Effector memory CD8-positive, alpha-beta T cell (primary cell): ENCODE results near the gene NACC2.

Experiments used
- ATAC-seq: fragments of 150-1000 bp; cut with Tn5 transposase; replicated peaks from 2 replicates; pipeline ENCODE4 v1.10.0; 2021; ENCODE audit warnings: mild to moderate bottlenecking, moderate library complexity
- DNase-seq, 3 experiments: peaks; one replicate each; pipeline ENCODE4 v3.0.0; 2021
- H3K27ac Mint-ChIP-seq, 2 donors: one replicate each; pipeline ENCODE4 v1.8.0; 2022; ENCODE audit warnings: mild to moderate bottlenecking in 2 of 2, mixed read lengths in 2 of 2, moderate library complexity in 2 of 2
- H3K27me3 Mint-ChIP-seq, 2 donors: one replicate each; pipeline ENCODE4 v1.8.0; 2022; ENCODE audit warnings: mixed read lengths in 2 of 2
- H3K36me3 Mint-ChIP-seq: one replicate; pipeline ENCODE4 v1.8.0; 2022; ENCODE audit warnings: mild to moderate bottlenecking, moderate library complexity, mixed read lengths; ENCODE audit not compliant: insufficient read depth
- H3K4me1 Mint-ChIP-seq, 2 donors: one replicate each; pipeline ENCODE4 v1.8.0; 2022; ENCODE audit warnings: low read depth in 2 of 2, mixed read lengths in 2 of 2
- H3K4me3 Mint-ChIP-seq, 2 donors: one replicate each; pipeline ENCODE4 v1.8.0; 2022; ENCODE audit warnings: mild to moderate bottlenecking in 2 of 2, mixed read lengths in 2 of 2, moderate library complexity in 2 of 2
- H3K9me3 Mint-ChIP-seq, 2 donors: one replicate each; pipeline ENCODE4 v1.8.0; 2022; ENCODE audit warnings: mixed read lengths in 2 of 2

The NACC2 gene

DNA sequence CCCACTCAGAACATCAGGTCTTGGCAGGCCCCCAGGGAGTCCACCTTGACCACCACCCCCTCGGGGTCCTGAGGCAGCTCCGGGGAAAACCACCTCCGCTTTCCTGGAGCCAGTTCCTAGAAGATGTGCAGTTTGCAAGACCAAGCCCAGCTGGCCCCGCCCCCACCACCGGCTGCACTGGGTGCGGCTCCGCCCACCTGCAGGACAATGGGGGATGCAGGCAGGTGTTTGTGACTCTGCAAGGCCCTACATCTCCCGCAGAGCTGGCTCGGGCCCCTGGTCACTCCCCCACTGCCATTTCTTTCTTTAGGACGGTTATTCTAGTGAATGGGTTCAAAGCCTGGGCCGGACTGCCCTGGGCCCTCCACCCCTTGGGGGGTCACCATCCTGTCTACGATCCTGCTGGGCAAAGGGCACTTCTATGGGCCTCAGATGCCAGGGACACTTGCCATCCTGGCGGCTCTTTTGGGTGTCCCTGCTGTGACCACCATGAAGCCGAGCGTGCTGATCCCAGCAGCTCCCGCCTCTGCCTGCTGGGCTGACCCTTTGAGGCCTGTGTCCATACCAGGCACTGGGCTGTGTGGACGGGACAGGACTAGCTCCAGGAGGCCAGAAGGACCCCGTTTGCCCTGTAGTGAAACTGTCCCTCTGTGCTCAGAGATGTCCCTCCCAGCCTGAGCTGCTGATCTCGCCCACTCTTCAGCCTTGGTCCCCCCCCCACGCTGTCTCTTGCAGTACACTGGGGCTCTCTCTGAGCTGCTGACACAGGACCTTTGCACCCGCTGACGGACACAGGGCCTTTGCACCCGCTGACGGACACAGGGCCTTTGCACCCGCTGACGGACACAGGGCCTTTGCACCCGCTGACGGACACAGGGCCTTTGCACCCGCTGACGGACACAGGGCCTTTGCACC lies 5.9 kb upstream of the NACC2 start:
- peaks cover 19 to 24% of the 10 kb centered on the region in 2 donors for H3K4me1 Mint-ChIP-seq
- H3K36me3 Mint-ChIP-seq, result peaks cover 7% of the 10 kb centered on the region
- no peaks in the 10 kb centered on the region for H3K9me3 Mint-ChIP-seq
- DNase-seq (no peak), ATAC-seq (no peak)
- H3K27ac Mint-ChIP-seq, result no peak overlapping the region
- no peak overlapping the region for H3K4me3 Mint-ChIP-seq
- no peaks in the 10 kb centered on the region for H3K27me3 Mint-ChIP-seq

DNA sequence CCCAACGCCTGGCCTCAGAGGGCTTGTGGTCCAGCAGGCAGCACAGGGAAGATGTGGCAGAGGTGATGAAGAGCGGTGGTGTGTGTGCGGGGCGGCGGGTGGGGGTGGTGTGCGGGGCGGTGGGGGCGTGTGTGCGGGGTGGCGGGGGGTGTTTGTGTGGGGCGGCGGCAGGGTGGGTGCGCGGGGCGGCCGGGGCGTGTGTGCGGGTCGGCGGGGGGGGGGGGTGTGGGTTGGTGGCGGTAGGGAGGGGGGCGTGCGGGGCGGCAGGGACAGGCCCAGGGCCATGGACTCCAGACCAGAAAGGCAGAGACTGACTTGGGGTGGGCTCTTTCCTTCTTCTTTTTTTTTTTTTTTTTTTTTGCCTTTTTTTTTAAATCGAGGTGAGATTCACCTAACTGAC lies 4.5 kb upstream of the NACC2 start:
- no peak for ATAC-seq
- no peak overlapping the region for H3K4me3 Mint-ChIP-seq
- no peak for DNase-seq
- H3K4me1 Mint-ChIP-seq, result peaks cover 16 to 17% of the 10 kb centered on the region in 2 donors
- H3K9me3 Mint-ChIP-seq, result no peaks in the 10 kb centered on the region
- no peaks in the 10 kb centered on the region for H3K27me3 Mint-ChIP-seq
- peak overlapping the region in 1 of 2 donors; percentile 68 for H3K27ac Mint-ChIP-seq
- H3K36me3 Mint-ChIP-seq, result peaks cover 7% of the 10 kb centered on the region

DNA sequence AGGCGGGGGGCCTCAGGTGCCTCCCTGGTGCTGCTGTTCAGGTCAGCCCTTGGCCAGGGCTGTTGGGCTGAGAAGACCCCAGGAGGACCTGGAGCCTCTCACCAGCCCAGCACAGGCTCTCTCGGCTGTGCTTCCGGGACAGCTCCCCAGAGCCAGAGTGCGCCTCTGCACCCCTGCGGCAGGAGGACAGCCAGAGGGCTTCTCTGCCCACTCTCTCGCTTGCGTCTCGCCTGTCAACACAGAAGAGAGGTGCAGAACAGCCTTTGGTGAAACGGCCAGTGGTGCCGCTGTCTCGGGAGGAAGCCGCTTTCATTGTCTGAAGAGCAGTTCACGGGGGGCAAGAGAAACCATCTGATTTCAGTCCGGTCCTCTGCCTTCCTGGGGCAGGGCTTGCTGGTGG lies 3.8 kb upstream of the NACC2 start:
- DNase-seq (no peak), ATAC-seq (no peak)
- Mint-ChIP-seq H3K4me1 (peaks cover 16 to 18% of the 10 kb centered on the region in 2 donors), H3K27ac (peak overlapping the region in 1 of 2 donors; percentile 68), H3K4me3 (peak overlapping the region; percentile 25 to 70), H3K9me3 (no peaks in the 10 kb centered on the region), H3K27me3 (no peaks in the 10 kb centered on the region), H3K36me3 (peaks cover 5% of the 10 kb centered on the region)

DNA sequence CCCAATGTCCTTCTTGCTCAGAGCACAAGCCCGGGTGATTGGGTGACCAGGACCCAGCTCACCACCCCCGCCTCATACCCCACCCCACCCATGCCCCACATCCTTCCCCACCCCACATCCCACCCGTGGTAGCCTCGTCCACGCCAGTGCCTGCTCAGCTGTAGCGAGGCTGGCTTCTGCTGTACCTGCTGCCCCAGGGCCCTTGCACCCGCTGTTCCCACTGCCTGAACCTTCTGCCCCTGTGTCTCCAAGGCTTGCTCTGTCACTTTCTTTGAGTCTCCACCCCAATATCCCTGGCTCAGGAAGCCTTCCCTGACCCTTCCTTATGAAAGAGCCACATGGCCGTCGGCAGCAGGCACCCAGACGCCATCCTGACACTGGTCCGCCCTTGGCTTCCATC lies 3.1 kb upstream of the NACC2 start:
- no peak for DNase-seq
- H3K36me3 Mint-ChIP-seq, result peaks cover 3% of the 10 kb centered on the region
- H3K9me3 Mint-ChIP-seq, result no peaks in the 10 kb centered on the region
- ATAC-seq, result no peak
- H3K27me3 Mint-ChIP-seq, result no peaks in the 10 kb centered on the region
- peaks cover 16 to 19% of the 10 kb centered on the region in 2 donors for H3K4me1 Mint-ChIP-seq
- peak overlapping the region in 1 of 2 donors; percentile 28 for H3K27ac Mint-ChIP-seq
- peak overlapping the region in 1 of 2 donors; percentile 70 for H3K4me3 Mint-ChIP-seq

DNA sequence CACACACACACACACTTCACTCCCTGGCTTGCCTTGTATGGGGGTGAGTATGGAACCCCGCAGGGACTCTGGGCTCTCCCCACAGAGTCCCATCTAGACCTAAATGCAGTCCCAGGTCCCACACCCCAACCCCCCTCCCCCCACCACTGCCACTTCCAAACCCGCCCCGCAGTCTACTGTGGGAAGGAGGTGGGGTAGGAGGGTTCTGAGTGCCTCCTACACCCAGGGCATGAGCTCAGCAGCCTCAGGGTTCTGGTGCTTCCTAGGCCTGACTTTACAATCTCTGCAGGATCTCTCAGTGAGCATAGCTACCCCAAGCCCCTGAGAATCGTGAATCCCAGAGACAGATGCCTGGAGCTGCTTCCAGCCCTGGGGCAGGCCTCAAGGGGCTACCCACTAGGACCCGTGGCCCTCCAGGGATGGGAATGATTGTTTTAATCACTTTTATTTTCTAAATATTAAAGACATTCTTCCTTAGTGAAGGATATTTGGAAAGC lies 1.5 kb upstream of the NACC2 start:
- Mint-ChIP-seq H3K36me3 (peaks cover 3% of the 10 kb centered on the region), H3K4me3 (peak overlapping the region; percentile 73), H3K27me3 (no peaks in the 10 kb centered on the region), H3K4me1 (peaks cover 23 to 31% of the 10 kb centered on the region in 2 donors), H3K27ac (peak overlapping the region in 1 of 2 donors; percentile 38), H3K9me3 (no peaks in the 10 kb centered on the region)
- DNase-seq (no peak), ATAC-seq (no peak)

DNA sequence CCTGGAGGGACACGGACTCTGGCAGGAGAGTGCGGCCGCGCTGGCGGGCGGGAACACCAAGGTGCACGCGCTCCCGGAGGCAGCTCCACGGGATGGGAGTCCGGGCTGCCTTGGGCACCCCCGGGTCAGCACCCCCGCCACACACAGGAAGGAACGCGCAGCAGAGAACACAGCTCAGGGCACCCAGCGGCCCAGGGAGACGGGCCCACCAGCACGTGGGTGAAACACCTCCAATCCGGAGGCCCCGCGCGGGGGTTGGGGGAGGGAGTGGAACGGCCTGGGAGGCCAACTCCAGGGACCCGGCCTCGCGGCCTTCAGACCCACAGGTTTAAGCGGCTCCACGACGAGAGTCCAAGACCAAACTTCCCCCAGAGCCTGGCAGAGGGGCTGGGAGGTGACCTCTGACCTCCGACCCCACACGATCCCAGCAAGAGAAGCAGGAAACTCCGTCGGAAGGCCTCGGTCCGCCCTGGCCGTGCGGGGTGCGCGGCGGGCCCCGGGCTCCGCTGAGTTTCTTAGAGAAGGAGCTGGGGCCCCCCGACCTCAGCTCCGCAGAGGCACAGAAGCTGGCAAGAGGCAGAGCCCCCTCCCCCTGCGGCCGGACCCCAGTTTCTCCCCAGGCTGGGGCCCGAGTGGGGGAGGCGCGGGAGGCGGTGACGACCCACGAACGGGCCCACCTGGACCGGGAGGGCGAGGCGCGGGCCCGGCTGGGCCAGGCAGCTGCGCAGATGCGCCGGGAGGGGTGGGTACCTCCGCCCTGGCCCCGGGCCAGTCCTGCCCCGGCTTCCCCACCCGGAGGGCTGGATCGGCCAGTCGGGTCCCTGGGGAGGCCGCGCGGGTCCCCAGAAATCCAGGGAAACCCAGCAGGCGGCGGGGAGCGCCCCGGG lies 851 bp downstream of the NACC2 start:
- peak overlapping the region; percentile 80 to 81 for H3K4me3 Mint-ChIP-seq
- no peaks in the 10 kb centered on the region for H3K27me3 Mint-ChIP-seq
- peaks cover 3% of the 10 kb centered on the region for H3K36me3 Mint-ChIP-seq
- no peaks in the 10 kb centered on the region for H3K9me3 Mint-ChIP-seq
- peaks cover 32 to 34% of the 10 kb centered on the region in 2 donors for H3K4me1 Mint-ChIP-seq
- DNase-seq (peak; percentile 56 to 58 (median 57)), ATAC-seq (peak; percentile 77)
- H3K27ac Mint-ChIP-seq, result peak overlapping the region; percentile 75 to 77

DNA sequence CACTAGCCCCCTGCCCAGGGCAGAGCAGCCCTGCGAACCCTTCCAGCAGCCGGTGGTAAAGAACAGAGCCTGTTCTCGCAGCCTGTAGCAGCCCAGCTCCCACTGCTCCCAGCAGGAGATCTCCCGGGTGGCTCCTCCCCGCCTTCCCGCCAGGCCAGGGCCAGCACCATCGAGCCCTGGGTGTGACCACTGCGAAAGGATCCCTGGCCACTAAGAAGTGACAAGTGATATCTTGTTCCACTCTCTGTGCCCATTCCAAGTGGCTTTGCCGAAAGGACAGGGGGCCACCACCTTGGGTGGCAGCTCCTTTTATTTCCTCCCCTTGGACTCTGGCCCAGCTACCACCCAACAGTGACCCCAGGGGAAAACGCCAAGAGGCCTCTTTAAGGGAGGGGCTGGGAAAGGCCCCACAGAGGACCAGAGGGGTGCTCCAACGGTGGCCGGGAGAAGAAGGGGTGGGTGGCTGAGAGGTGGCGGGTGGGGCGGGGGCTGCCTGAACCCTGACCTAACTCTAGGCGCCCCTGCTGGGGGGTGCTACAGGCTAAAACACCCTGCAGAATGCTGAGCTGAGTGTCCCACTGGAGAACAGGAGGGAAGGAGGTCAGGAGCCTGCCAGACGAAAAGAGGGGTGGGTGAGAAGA lies 1.6 kb downstream of the NACC2 start:
- DNase-seq, result no peak
- ATAC-seq, result no peak
- Mint-ChIP-seq H3K36me3 (peaks cover 3% of the 10 kb centered on the region), H3K27ac (peak overlapping the region; percentile 75 to 77), H3K4me3 (peak overlapping the region; percentile 80 to 81), H3K9me3 (no peaks in the 10 kb centered on the region), H3K4me1 (peaks cover 24 to 26% of the 10 kb centered on the region in 2 donors), H3K27me3 (no peaks in the 10 kb centered on the region)

DNA sequence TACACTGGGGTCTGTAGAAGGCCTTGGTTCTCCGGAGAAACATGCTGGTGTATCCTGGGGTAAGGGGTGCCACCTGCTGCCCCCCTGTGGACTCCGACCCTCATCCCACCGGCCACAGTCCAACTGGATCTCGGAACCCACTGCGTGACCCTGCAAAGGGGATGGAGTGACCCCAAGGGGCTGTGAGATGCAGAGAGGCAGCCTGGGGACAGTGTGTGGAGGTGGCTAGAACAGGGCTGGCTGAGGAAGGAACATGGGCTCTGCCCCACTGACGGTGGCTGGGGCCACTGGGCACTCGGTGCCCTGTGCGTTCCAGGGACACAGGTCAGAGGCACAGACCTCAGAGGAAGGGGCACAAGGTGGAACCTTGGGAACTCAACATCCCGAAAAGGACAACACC lies 2.3 kb downstream of the NACC2 start:
- Mint-ChIP-seq H3K4me3 (peak overlapping the region; percentile 80 to 81), H3K27ac (peak overlapping the region in 1 of 2 donors; percentile 75), H3K4me1 (peaks cover 22 to 24% of the 10 kb centered on the region in 2 donors), H3K27me3 (no peaks in the 10 kb centered on the region), H3K36me3 (peaks cover 3% of the 10 kb centered on the region), H3K9me3 (no peaks in the 10 kb centered on the region)
- DNase-seq (no peak), ATAC-seq (no peak)

DNA sequence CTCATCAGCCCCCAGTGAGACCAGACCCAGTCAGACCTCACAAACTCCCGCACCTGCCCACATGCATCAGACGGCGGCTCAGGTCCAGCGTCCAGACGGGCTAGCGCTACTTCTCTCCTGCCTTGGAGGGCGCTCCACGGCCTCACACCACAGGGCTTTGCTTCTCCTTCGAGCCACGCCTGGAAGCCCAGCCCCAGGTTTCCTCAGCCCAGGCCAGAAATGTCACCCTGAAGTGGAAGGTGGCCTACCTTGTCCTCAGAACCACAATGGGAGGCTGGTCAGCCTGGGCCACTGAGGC lies 2.8 kb downstream of the NACC2 start:
- peak overlapping the region in 1 of 2 donors; percentile 75 for H3K27ac Mint-ChIP-seq

DNA sequence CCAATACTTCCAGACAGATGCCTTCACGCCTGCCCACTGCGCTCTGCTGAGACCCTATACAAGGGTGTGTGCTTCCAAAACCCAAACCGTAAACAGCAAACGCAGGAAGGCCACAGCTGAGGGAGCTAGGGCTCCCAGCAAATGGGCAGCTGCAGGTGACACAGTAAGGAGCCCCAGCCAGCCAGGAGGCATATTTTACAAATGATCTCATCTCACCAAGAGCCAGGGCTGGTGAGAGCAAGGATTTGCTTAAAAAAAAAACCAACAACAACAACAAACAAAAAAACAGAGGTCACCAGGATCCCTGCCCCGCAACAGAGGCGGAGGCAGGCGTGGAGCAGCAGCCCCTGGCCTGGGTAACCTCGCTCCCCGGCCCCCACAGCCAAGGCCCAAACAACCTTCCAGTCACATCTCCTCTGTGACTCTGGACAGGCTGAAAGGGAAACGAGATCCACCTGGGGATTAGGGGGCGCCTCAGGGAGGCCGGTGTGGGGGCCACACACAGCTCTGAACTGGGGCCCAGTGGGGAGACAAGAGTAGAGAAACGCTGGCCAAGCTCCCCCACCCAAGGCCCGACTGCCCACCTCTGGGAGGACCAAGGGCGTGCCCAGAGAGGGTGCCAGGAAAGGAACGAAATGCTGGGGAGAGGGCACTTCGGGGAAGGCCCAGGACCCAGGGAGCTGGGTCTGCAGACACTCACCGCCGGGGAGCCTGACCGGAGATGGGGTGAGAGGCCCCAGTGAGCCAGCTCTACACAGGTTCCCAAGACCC lies 3.3 kb downstream of the NACC2 start:
- Mint-ChIP-seq H3K27ac (peak overlapping the region in 1 of 2 donors; percentile 51), H3K4me3 (peak overlapping the region in 1 of 2 donors; percentile 21), H3K36me3 (peaks cover 3% of the 10 kb centered on the region), H3K4me1 (peaks cover 22% of the 10 kb centered on the region in 2 donors), H3K27me3 (no peaks in the 10 kb centered on the region), H3K9me3 (no peaks in the 10 kb centered on the region)
- ATAC-seq, result no peak
- no peak for DNase-seq

More for the DNA sequence above, 2.8 kb downstream of the NACC2 start:
- H3K36me3 Mint-ChIP-seq, result peaks cover 3% of the 10 kb centered on the region
- H3K27me3 Mint-ChIP-seq, result no peaks in the 10 kb centered on the region
- H3K9me3 Mint-ChIP-seq, result no peaks in the 10 kb centered on the region
- DNase-seq (no peak), ATAC-seq (no peak)
- peaks cover 21 to 22% of the 10 kb centered on the region in 2 donors for H3K4me1 Mint-ChIP-seq
- peak overlapping the region in 1 of 2 donors; percentile 80 for H3K4me3 Mint-ChIP-seq

DNA sequence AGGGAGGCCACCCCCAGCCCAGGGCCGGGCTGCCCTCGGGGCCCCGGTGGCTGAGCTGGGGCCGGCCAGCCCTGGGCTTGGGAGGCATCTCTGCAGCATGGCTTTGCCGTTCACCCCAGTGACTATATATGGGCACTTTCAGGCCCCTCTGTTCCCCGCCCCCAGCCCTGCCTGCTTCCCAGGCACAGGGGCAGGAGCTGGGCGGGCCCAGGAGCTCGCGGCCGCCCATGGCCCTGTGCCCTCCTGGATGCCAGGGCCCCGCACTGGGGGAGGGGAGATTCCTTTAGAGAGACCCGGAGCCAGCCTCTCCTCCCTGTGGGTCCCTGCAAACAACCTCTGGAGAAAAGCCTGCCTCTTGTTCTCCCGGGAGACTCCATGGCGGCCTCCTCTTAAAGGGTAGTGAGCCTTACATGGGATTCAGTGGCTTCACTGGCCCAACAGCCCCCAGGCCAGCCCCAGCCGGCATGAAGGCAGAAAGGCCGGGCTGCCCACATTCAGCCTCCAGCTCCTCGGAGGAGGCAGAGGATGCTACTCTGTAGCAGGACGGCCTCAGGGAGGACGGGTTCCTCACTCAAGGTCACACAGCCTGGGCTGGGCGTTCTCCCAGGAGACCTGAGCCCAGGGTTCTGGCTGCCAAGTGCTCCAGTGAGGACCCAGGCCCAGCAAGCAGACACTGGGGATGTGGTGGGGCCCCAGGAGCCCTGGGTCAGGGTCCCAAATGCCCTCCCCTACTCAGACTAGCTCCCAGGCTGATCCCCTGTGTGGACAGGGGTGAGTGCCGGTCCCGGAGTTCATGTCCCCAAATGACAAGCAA lies 4.1 kb downstream of the NACC2 start:
- peaks cover 4% of the 10 kb centered on the region for H3K36me3 Mint-ChIP-seq
- no peaks in the 10 kb centered on the region for H3K9me3 Mint-ChIP-seq
- H3K27ac Mint-ChIP-seq, result peak overlapping the region in 1 of 2 donors; percentile 68
- ATAC-seq (no peak), DNase-seq (no peak)
- H3K4me1 Mint-ChIP-seq, result peaks cover 18 to 20% of the 10 kb centered on the region in 2 donors
- H3K27me3 Mint-ChIP-seq, result no peaks in the 10 kb centered on the region
- peak overlapping the region in 1 of 2 donors; percentile 21 for H3K4me3 Mint-ChIP-seq
